Germinal center (tissue), 1 donor: ENCODE measurements around the gene NFX1.
"Not testable (repeated sequence)": the region's sequence is repeated elsewhere in the genome, so short reads cannot be mapped to it uniquely, and the experiment has no call there.

Source experiments
- DNase-seq: peaks from one replicate; pipeline ENCODE4 v3.0.0; 2012; ENCODE audit warnings: mixed read lengths, low spot score

The NFX1 gene

DNA sequence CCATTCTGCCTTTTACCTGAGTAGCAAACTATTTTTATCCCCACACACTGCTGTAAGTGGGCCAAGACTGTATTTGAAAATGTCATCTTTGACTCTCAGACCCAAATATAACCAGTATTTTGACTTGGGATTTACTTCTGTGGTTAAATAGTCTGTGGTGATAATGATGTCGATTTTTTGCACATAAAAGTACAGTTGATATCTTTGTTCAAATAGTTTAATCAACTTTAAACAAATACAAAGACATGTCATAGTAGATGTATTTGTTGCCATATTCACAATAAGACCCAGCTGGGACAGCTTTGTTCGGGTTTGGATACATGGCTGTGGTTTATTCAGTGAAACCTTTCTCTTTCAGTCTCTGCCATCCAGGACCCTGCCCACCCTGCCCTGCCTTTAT, 20.4 kb downstream of the NFX1 start:
- no peak for DNase-seq

DNA sequence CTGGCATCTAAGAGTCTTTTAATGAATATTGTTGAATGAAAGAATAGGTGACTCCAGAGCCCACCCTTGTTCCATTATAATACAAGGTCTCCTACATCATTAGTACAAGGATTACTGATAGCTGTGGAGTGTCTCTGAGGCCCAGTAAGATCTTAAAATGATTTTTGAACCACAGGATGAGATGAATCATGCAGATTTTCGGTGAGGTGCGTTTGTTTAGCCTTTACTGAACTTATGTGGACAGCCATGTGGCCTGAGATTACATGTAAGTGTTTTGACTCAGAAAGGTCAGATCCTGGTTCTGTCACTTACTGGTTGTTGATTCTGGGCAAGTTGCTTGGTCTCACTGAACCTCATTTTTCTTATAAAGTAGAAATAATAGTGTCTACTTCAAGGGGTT, 21.6 kb downstream of the NFX1 start:
- no peak for DNase-seq

- DNase-seq = no peak
These were observed 25.1 kb downstream of the NFX1 start for GRCh38 chr9:33315371-33315770.

DNA sequence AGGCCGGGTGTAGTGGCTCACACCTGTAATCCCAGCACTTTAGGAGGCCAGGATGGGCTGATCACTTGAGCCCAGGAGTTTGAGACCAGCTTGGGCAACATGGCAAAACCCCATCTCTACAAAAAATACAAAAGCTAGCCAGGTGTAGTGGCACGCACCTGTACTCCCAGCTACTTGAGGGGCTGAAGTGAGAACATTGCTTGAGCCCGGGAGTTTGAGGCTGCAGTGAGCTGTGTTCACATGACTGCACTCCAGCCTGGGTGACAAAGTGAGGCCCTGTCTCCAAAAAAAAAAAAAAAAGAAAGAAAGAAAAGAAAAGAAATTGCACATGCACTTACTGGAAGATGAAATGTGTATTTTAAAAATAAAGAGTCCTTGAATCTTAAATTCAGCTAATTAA, 26.8 kb downstream of the NFX1 start:
- DNase-seq = not testable (repeated sequence)

GRCh38 chr9:33318225-33318624, 27.9 kb downstream of the NFX1 start:
- no peak for DNase-seq

DNA sequence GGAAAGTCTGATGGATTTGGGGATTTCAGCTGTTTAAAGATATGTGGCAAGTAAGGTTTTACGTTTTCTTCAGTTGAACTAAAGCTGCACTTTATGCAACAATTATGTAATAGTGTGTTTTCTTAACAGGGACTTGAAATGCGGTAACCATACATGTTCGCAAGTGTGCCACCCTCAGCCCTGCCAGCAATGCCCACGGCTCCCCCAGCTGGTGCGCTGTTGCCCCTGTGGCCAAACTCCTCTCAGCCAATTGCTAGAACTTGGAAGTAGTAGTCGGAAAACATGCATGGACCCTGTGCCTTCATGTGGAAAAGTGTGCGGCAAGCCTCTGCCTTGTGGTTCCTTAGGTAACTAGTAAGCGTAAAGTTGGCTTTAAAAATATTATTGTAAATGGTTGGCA, 28.5 kb downstream of the NFX1 start:
- DNase-seq = no peak

DNA sequence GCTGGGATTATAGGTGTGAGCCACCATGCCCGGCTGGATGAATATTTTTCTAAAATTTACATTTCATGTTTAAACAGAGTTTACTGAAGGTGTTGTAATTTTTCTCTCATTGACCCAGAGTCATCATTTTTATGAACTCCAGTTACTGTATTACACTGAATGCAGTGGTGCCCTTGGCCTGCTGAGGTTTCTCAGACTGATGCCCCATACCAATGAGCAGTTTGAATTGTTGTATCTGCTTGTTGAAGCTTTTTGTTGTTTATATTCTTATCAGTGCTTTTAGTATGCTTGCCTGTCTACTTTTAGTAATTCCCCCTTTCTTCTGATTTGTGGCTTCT, 29.9 kb downstream of the NFX1 start:
- no peak for DNase-seq

GRCh38 chr9:33320568-33321261, 30.4 kb downstream of the NFX1 start:
- no peak for DNase-seq

GRCh38 chr9:33329117-33329563, 38.8 kb downstream of the NFX1 start:
- DNase-seq = no peak

- DNase-seq = no peak
These were observed 39.7 kb downstream of the NFX1 start for GRCh38 chr9:33329979-33330378.

- no peak for DNase-seq
These were observed 41.1 kb downstream of the NFX1 start for GRCh38 chr9:33331377-33331891.

GRCh38 chr9:33332011-33332410, 41.7 kb downstream of the NFX1 start:
- DNase-seq = no peak

DNA sequence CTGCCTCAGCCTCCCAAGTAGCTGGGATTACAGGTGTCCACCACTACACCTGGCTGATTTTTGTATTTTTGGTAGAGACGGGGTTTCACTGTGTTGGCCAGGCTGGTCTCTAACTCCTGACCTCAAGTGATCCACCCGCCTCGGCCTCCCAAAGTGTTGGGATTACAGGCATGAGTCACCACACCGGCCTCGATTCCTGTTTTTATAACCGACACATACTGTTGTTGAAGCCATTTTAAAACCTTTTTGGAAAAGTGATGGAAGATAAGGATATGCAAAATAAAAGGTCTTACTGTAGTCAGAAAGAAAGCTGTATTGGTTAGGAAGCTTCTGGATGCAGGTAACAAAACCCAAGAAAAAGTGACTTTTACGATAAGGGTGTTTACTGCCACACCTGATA, 42.6 kb downstream of the NFX1 start:
- not testable (repeated sequence) for DNase-seq

- no peak for DNase-seq
These were observed 49.9 kb downstream of the NFX1 start for GRCh38 chr9:33340186-33340585.

GRCh38 chr9:33341182-33341581, 50.9 kb downstream of the NFX1 start:
- DNase-seq = no peak

GRCh38 chr9:33344145-33344544, 53.8 kb downstream of the NFX1 start:
- DNase-seq = no peak

DNA sequence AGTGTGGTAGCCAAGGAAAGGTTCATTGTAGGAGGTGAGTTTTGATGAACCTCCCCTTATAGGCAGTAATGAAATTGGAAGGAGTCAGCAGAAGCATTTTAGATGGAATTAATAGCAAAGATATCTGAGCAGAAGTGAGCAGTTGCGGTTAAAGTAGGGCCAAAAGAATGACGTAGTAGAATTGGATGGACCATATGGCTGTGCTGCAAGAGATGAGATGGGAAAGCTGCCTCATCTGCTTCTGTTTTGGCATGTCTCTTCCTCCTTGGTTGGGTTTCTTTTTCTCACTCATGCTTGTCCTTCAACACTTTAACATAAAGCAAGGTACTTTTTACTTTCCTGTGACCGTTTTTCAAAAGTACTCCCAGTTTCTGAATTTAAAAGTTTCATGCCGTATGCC, 56.2 kb downstream of the NFX1 start:
- DNase-seq = no peak

DNA sequence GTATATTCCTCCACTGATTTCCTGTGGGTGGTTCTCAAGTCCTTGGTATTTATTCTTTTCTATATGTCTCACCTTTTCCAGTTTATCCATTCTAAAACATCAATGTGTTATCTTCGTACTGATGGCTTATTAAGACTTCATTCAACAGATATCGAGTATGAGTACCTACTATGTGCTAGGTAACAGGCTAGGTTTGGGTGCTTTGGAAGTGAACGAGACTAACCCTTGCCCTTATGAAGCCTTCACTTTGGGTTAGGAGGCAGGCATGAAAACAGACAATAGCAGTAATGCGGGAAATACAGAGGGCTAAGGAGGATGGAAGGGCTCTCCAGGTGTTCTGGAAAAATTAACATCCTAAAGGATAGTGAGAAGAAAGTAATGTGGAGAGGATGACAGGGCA, 58.7 kb downstream of the NFX1 start:
- DNase-seq = no peak

DNA sequence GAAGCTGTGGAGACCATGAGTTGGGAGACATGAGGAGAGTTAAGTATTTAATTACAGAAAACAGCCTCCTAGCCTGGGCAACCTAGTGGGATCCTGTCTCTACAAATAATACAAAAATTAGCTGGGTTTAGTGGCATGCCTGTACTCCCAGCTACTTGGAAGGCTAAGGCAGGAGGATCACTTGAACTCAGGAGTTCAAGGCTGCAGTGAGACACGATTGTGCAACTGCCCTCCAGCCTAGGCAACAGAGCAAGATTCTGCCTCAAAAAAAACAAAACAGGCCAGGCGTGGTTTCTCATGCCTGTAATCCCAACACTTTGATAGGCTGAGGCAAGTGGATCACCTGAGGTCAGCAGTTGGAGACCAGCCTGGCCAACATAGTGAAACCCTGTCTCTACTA, 59.4 kb downstream of the NFX1 start:
- DNase-seq = no peak

GRCh38 chr9:33350310-33350709, 60.0 kb downstream of the NFX1 start:
- no peak for DNase-seq

- DNase-seq = no peak
These were observed 61.2 kb downstream of the NFX1 start for GRCh38 chr9:33351547-33351946.

DNA sequence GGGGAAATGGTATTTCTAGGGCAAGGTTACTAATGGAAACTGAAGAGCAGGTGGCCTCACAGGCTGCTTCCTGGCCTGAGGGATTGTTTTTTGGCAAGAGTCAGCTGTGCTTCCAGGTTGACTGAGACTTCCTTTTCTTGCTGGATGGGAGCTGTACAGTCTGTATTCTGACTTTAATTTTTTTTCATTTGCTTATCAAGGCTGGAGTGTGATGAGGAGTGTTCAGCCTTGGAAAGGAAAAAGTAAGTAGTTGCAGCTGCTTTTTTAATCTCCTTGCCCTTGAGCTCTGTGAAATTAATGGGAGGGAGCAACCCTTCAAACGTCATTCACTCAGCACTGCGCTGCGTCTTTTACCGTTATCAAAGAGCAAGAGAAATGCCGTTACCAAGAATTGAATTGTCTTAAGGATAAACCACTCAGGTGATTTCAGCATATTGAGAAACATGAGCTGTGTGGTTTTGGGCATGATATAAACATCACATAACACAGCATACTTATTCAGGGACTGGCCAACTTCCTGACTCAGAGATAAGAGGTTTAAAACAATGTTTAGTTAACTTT, 64.4 kb downstream of the NFX1 start:
- no peak for DNase-seq

GRCh38 chr9:33355933-33356332, 65.6 kb downstream of the NFX1 start:
- DNase-seq = no peak

DNA sequence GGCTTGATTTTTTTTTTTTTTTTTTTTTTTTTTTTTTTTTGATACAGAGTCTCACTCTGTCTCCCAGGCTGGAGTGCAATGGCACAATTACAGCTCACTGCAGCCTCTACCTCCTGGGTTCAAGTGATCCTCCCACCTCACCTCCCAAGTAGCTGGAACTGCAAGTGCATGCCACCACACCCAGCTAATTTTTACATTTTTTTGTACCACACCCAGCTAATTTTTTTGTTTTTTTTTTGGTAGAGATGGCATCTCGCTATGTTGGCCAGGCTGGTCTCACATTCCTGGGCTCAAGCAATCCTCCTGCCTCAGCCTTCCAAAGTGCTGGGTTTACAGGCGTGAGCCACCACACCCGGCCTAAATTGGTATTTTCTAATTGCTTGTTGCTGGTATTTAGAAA, 68.3 kb downstream of the NFX1 start:
- not testable (repeated sequence) for DNase-seq
